Measurements from ENCODE around the gene S100A3. TPM values are rescaled to one million over a fixed set of nuclear protein-coding genes. Genes with fewer than 3 reads are reported as not detected.

Gene S100A3
- polyA plus RNA-seq, 2 of the 4 experiments (the other 2 are of a cell fraction): 25.0 to 74.0 TPM

DNA sequence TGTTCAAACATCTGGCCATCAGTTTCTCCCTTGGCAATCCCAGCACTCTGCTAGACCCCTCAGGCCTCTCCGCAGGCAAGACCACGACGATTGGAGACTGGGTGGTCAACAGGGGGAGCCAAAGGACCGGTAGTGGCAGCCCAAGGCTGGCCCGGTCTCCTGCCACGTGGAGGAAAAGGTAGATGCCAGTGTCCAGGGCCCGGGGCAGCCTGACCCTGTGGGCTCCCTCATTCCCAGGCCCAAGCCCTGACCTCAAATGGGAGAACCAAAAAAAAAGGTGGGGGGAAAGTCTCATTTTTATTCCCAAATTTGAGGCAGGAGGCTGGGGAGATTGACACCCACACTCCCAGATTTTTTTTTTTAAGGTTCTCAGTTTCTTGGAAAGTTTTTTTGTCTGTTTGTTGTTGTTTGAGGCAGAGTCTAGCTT, 38.1 kb downstream of the S100A3 start:
- 0% methylated on average over 7 of the region's 7 CpGs for WGBS (ENCODE audit: missing lambda C conversion rate)
- H3K27ac ChIP-seq: peak overlapping the region; percentile 72 to 87
- H3K9me3 ChIP-seq: no peaks in the 10 kb centered on the region
- CTCF ChIA-PET: interaction anchor here (0.6 to 13.0 kb wide), 69 partner anchors 10 to 762 kb away, joined by 3 to 273 read pairs (median 5); partner anchors contain the start of genes CHTOP, ILF2, PGLYRP4 and S100A1
- peak; percentile 73 to 85 for ATAC-seq
- no peak overlapping the region for H3K4me3 ChIP-seq
- TF ChIP-seq RNF2 (IDR thresholded peaks at IDR 0.05; ENCODE audit: borderline replicate concordance, low read depth) (no peak), SREBF2 (IDR thresholded peaks at IDR 0.05) (no peak), POLR2A (IDR thresholded peaks at IDR 0.05; ENCODE audit: low read length) (no peak), HOXB13 (CRISPR knock-in tag; IDR thresholded peaks at IDR 0.05; ENCODE audit: low read depth) (no peak), RFX5 (IDR thresholded peaks at IDR 0.05) (no peak), MYC (IDR thresholded peaks at IDR 0.05; ENCODE audit: borderline replicate concordance, low read length) (peak; percentile 96), RAD21 (conservative IDR thresholded peaks at IDR 0.05 in 1 of 2, IDR thresholded peaks at IDR 0.05 in 1 of 2) (peak; percentile 99 to 100), CBX8 (IDR thresholded peaks at IDR 0.05) (no peak), FOXS1 (CRISPR knock-in tag; IDR thresholded peaks at IDR 0.05) (no peak), EP300 (IDR thresholded peaks at IDR 0.05) (no peak), REST (IDR thresholded peaks at IDR 0.05) (no peak), ZNF302 (CRISPR knock-in tag; IDR thresholded peaks at IDR 0.05) (0 out of 2 replicates have a peak, but pooled peaks have one; percentile 4), MAX (IDR thresholded peaks at IDR 0.05) (peak; percentile 99), KDM5A (IDR thresholded peaks at IDR 0.05) (no peak), HEYL (CRISPR knock-in tag; IDR thresholded peaks at IDR 0.05) (no peak), PBX3 (IDR thresholded peaks at IDR 0.05) (no peak), SMC3 (IDR thresholded peaks at IDR 0.05) (peak; percentile 97), NR3C1 (IDR thresholded peaks at IDR 0.05) (no peak), USF2 (IDR thresholded peaks at IDR 0.05) (peak; percentile 53), ATOH8 (CRISPR knock-in tag; IDR thresholded peaks at IDR 0.05; ENCODE audit: low read depth) (0 out of 2 replicates have a peak, but pooled peaks have one; percentile 51), ZC3H11A (IDR thresholded peaks at IDR 0.05) (no peak), EHMT2 (IDR thresholded peaks at IDR 0.05; ENCODE audit: low read depth) (no peak)
- TF ChIP-seq, protein P1, sequence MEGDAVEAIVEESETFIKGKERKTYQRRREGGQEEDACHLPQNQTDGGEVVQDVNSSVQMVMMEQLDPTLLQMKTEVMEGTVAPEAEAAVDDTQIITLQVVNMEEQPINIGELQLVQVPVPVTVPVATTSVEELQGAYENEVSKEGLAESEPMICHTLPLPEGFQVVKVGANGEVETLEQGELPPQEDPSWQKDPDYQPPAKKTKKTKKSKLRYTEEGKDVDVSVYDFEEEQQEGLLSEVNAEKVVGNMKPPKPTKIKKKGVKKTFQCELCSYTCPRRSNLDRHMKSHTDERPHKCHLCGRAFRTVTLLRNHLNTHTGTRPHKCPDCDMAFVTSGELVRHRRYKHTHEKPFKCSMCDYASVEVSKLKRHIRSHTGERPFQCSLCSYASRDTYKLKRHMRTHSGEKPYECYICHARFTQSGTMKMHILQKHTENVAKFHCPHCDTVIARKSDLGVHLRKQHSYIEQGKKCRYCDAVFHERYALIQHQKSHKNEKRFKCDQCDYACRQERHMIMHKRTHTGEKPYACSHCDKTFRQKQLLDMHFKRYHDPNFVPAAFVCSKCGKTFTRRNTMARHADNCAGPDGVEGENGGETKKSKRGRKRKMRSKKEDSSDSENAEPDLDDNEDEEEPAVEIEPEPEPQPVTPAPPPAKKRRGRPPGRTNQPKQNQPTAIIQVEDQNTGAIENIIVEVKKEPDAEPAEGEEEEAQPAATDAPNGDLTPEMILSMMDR (IDR thresholded peaks at IDR 0.05): peak; percentile 94
- TF ChIP-seq, protein P2, sequence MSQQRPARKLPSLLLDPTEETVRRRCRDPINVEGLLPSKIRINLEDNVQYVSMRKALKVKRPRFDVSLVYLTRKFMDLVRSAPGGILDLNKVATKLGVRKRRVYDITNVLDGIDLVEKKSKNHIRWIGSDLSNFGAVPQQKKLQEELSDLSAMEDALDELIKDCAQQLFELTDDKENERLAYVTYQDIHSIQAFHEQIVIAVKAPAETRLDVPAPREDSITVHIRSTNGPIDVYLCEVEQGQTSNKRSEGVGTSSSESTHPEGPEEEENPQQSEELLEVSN (IDR thresholded peaks at IDR 0.05; ENCODE audit: borderline replicate concordance, low read depth): peak; percentile 76
- DNase-seq (ENCODE audit: low read depth in 1 of 2, low spot score in 1 of 2): peak; percentile 84 to 88
- POLR2A ChIA-PET: no interaction called here
- no peak for FAIRE-seq
- H3K4me2 ChIP-seq: 0 out of 3 replicates have a peak overlapping the region, but pooled peaks have one; percentile 12
- H3K4me1 ChIP-seq: peaks cover 43% of the 10 kb centered on the region

Measured in A549 (cell line).